CD8-positive, alpha-beta memory T cell (primary cell): ENCODE data around the gene TDRD12. TPM values are rescaled to one million over a fixed set of nuclear protein-coding genes. Genes with fewer than 3 reads are reported as not detected.
"Not testable (repeated sequence)": the region's sequence is repeated elsewhere in the genome, so short reads cannot be mapped to it uniquely, and the experiment has no call there.

Experiments used
- CTCF ChIA-PET: fragments of 350-600 bp; sonication (Branson Sonifier 250); formaldehyde crosslinking; loops from one replicate; lab custom pipeline; 2021; ENCODE audit warnings: antibody characterized with exemption; lab: Charles Lee
- POLR2A ChIA-PET: fragments of 350-600 bp; sonication (Branson Sonifier 250); formaldehyde crosslinking; loops from one replicate; lab custom pipeline; 2021; ENCODE audit warnings: antibody characterized with exemption; lab: Charles Lee
- DNase-seq, 5 donors: peaks; one replicate each; pipeline versions ENCODE4 v3.0.0 to v3.0.0-alpha.2; 2020 to 2022; ENCODE audit warnings: mixed read lengths in 1 of 5
- H3K27ac ChIP-seq: one replicate; pipeline ENCODE4 v1.7.0; 2013; ENCODE audit warnings: low read depth, mild to moderate bottlenecking, low read length, moderate library complexity
- H3K27me3 ChIP-seq: 2 replicates; pipeline ENCODE4 v1.7.0; 2013; ENCODE audit warnings: low read length, mild to moderate bottlenecking; ENCODE audit not compliant: insufficient read depth, poor library complexity, severe bottlenecking
- H3K36me3 ChIP-seq: 2 replicates; pipeline ENCODE4 v1.7.0; 2013; ENCODE audit warnings: mild to moderate bottlenecking, low read length, moderate library complexity; ENCODE audit not compliant: insufficient read depth
- H3K4me1 ChIP-seq: 2 replicates; pipeline ENCODE4 v1.7.0; 2013; ENCODE audit warnings: mild to moderate bottlenecking, low read length, moderate library complexity; ENCODE audit not compliant: insufficient read depth
- H3K4me3 ChIP-seq: 2 replicates; pipeline ENCODE4 v1.7.0; 2013; ENCODE audit warnings: mild to moderate bottlenecking, low read length
- H3K9me3 ChIP-seq: 2 replicates; pipeline ENCODE4 v1.7.0; 2013; ENCODE audit warnings: mild to moderate bottlenecking, low read length
- H3K27ac Mint-ChIP-seq, 8 donors: one replicate each; pipeline ENCODE4 v1.8.0; 2020 to 2021; ENCODE audit warnings: mixed read lengths in 8 of 8, mild to moderate bottlenecking in 6 of 8, inconsistent platforms in 3 of 8, moderate library complexity in 3 of 8
- H3K27me3 Mint-ChIP-seq, 2 donors: one replicate each; pipeline ENCODE4 v1.8.0; 2020 to 2021; ENCODE audit warnings: mixed read lengths in 2 of 2, mild to moderate bottlenecking in 1 of 2, moderate library complexity in 1 of 2
- H3K36me3 Mint-ChIP-seq, 3 donors: one replicate each; pipeline ENCODE4 v1.8.0; 2020 to 2021; ENCODE audit warnings: mixed read lengths in 3 of 3, inconsistent platforms in 1 of 3, mild to moderate bottlenecking in 1 of 3
- H3K4me1 Mint-ChIP-seq, 3 donors: one replicate each; pipeline ENCODE4 v1.8.0; 2020 to 2021; ENCODE audit warnings: mixed read lengths in 3 of 3, inconsistent platforms in 1 of 3, mild to moderate bottlenecking in 1 of 3
- H3K4me3 Mint-ChIP-seq, 7 donors: one replicate each; pipeline ENCODE4 v1.8.0; 2020 to 2021; ENCODE audit warnings: mixed read lengths in 7 of 7, mild to moderate bottlenecking in 6 of 7, moderate library complexity in 4 of 7, inconsistent platforms in 2 of 7
- H3K9me3 Mint-ChIP-seq, 5 donors: one replicate each; pipeline ENCODE4 v1.8.0; 2020 to 2022; ENCODE audit warnings: mixed read lengths in 5 of 5, mild to moderate bottlenecking in 3 of 5, moderate library complexity in 2 of 5, inconsistent platforms in 1 of 5
- polyA plus RNA-seq: library from polyadenylated mRNA; unstranded; fragments of 300-500 nt; fragmentation: Illumina TruSeq; gene quantifications from one replicate; pipeline ENCODE4 v1.2.3, GENCODE V29; 2021
- total RNA-seq, 2 experiments: library from RNA; stranded (reverse); gene quantifications; one replicate each; pipeline ENCODE4 v1.2.3, GENCODE V29; 2021

Gene TDRD12
- total and polyA plus RNA-seq, 3 experiments from 2014 or later: 0.15 to 0.21 (median 0.20) TPM

GRCh38 chr19:32687681-32688080 is 31.9 kb upstream of the TDRD12 start:
- Mint-ChIP-seq H3K27ac (no peak overlapping the region), H3K4me3 (no peak overlapping the region), H3K9me3 (no peaks in the 10 kb centered on the region), H3K27me3 (no peaks in the 10 kb centered on the region), H3K36me3 (peaks cover 0 to 3% (median 2%) of the 10 kb centered on the region in 3 donors), H3K4me1 (peaks cover 13 to 21% (median 15%) of the 10 kb centered on the region in 3 donors)
- Histone ChIP-seq H3K4me3 (no peak overlapping the region), H3K9me3 (no peaks in the 10 kb centered on the region), H3K36me3 (no peaks in the 10 kb centered on the region), H3K27me3 (no peaks in the 10 kb centered on the region), H3K27ac (no peak overlapping the region), H3K4me1 (peaks cover 19% of the 10 kb centered on the region)
- CTCF ChIA-PET: no interaction called here
- POLR2A ChIA-PET: interaction anchor here (1.0 kb wide), 1 partner anchor 13 kb away, joined by 3 read pairs; the partner anchor contains the start of gene ANKRD27
- no peak for DNase-seq

GRCh38 chr19:32688311-32688710 is 31.3 kb upstream of the TDRD12 start:
- POLR2A ChIA-PET: interaction anchor here (1.0 kb wide), 1 partner anchor 13 kb away, joined by 3 read pairs; the partner anchor contains the start of gene ANKRD27
- no peaks in the 10 kb centered on the region for H3K27me3 Mint-ChIP-seq

GRCh38 chr19:32691291-32691951 is 28.1 kb upstream of the TDRD12 start, which contains the start of gene NUDT19:
Gene NUDT19 (plus strand): TSS chr19:32691821. CDS start chr19:32691961, 140 bp downstream.
- Histone ChIP-seq H3K4me1 (peaks cover 42% of the 10 kb centered on the region), H3K27ac (peak within 1 kb of the TSS; percentile 77), H3K27me3 (no peaks in the 10 kb centered on the region), H3K4me3 (peak within 1 kb of the TSS; percentile 76), H3K36me3 (no peaks in the 10 kb centered on the region), H3K9me3 (no peaks in the 10 kb centered on the region)
- POLR2A ChIA-PET: interaction anchor here (0.8 to 1.4 kb wide), 4 partner anchors 10 to 485 kb away, joined by 4 to 25 read pairs (median 5); partner anchors contain the start of genes ANKRD27 and RGS9BP
- Mint-ChIP-seq H3K9me3 (no peaks in the 10 kb centered on the region), H3K4me1 (peaks cover 47 to 57% (median 52%) of the 10 kb centered on the region in 3 donors), H3K36me3 (peaks cover 0 to 30% (median 3%) of the 10 kb centered on the region in 3 donors), H3K4me3 (peak within 1 kb of the TSS; percentile 88 to 97 (median 95)), H3K27ac (peak within 1 kb of the TSS; percentile 87 to 100 (median 97)), H3K27me3 (no peaks in the 10 kb centered on the region)
- CTCF ChIA-PET: interaction anchor here (0.6 to 1.4 kb wide), 4 partner anchors 9 to 96 kb away, joined by 3 to 5 read pairs (median 4); no protein-coding TSS in a partner anchor
- DNase-seq: peak; percentile 50 to 85 (median 67)

More at GRCh38 chr19:32688311-32688710, 31.3 kb upstream of the TDRD12 start:
- CTCF ChIA-PET: no interaction called here
- Histone ChIP-seq H3K4me3 (no peak overlapping the region), H3K27ac (no peak overlapping the region), H3K27me3 (no peaks in the 10 kb centered on the region), H3K4me1 (peaks cover 25% of the 10 kb centered on the region), H3K9me3 (no peaks in the 10 kb centered on the region), H3K36me3 (no peaks in the 10 kb centered on the region)
- Mint-ChIP-seq H3K4me3 (no peak overlapping the region), H3K27ac (no peak overlapping the region), H3K36me3 (peaks cover 0 to 9% (median 3%) of the 10 kb centered on the region in 3 donors), H3K9me3 (no peaks in the 10 kb centered on the region), H3K4me1 (peaks cover 19 to 27% (median 21%) of the 10 kb centered on the region in 3 donors)
- DNase-seq: no peak

GRCh38 chr19:32691952-32692726 is 27.4 kb upstream of the TDRD12 start:
- ChIA-PET CTCF (interaction anchor here (1.0 to 1.4 kb wide), 3 partner anchors 10 to 92 kb away, joined by 3 to 5 read pairs (median 4); no protein-coding TSS in a partner anchor), POLR2A (interaction anchor here (0.8 to 1.8 kb wide), 6 partner anchors 10 to 485 kb away, joined by 4 to 25 read pairs (median 6); partner anchors contain the start of genes ANKRD27 and RGS9BP)
- Histone ChIP-seq H3K4me1 (peaks cover 42% of the 10 kb centered on the region), H3K9me3 (no peaks in the 10 kb centered on the region), H3K27me3 (no peaks in the 10 kb centered on the region), H3K27ac (peak overlapping the region; percentile 77), H3K36me3 (no peaks in the 10 kb centered on the region), H3K4me3 (peak overlapping the region; percentile 76)
- Mint-ChIP-seq H3K27me3 (no peaks in the 10 kb centered on the region), H3K4me1 (peaks cover 47 to 64% (median 60%) of the 10 kb centered on the region in 3 donors), H3K9me3 (no peaks in the 10 kb centered on the region), H3K4me3 (peak overlapping the region; percentile 88 to 97 (median 95)), H3K27ac (peak overlapping the region; percentile 87 to 100 (median 97)), H3K36me3 (peaks cover 0 to 37% (median 3%) of the 10 kb centered on the region in 3 donors)
- DNase-seq: peak; percentile 37 to 68 (median 55)

- CTCF ChIA-PET: no interaction called here
- H3K27ac Mint-ChIP-seq: peak overlapping the region; percentile 87 to 100 (median 97)
- H3K4me3 Mint-ChIP-seq: peak overlapping the region; percentile 88 to 97 (median 95)
- peak overlapping the region; percentile 76 for H3K4me3 ChIP-seq
- peaks cover 51 to 70% (median 65%) of the 10 kb centered on the region in 3 donors for H3K4me1 Mint-ChIP-seq
- H3K27me3 ChIP-seq: no peaks in the 10 kb centered on the region
- H3K27me3 Mint-ChIP-seq: no peaks in the 10 kb centered on the region
- H3K36me3 Mint-ChIP-seq: peaks cover 0 to 42% (median 3%) of the 10 kb centered on the region in 3 donors
- H3K36me3 ChIP-seq: no peaks in the 10 kb centered on the region
- H3K4me1 ChIP-seq: peaks cover 42% of the 10 kb centered on the region
- H3K9me3 ChIP-seq: no peaks in the 10 kb centered on the region
- H3K9me3 Mint-ChIP-seq: no peaks in the 10 kb centered on the region
- POLR2A ChIA-PET: interaction anchor here (1.5 to 1.8 kb wide), 2 partner anchors 17 to 18 kb away, joined by 5 to 7 read pairs; partner anchors contain the start of genes ANKRD27 and RGS9BP
- DNase-seq: peak in 2 of 5 donors; percentile 2 to 16
- H3K27ac ChIP-seq: peak overlapping the region; percentile 77
Observed at GRCh38 chr19:32692727-32693061, 26.9 kb upstream of the TDRD12 start.

- ChIA-PET POLR2A (interaction anchor here (0.7 to 1.8 kb wide), 3 partner anchors 13 to 19 kb away, joined by 3 to 7 read pairs (median 5); partner anchors contain the start of genes ANKRD27 and RGS9BP), CTCF (interaction anchor here (1.2 kb wide), 1 partner anchor 94 kb away, joined by 3 read pairs; no protein-coding TSS in a partner anchor)
- not testable (repeated sequence) for H3K9me3 ChIP-seq, H3K9me3 Mint-ChIP-seq, H3K36me3 ChIP-seq, H3K27me3 ChIP-seq, H3K27me3 Mint-ChIP-seq
- Mint-ChIP-seq H3K27ac (peak overlapping the region; percentile 87 to 100 (median 97)), H3K4me3 (peak overlapping the region; percentile 88 to 97 (median 95)), H3K4me1 (peaks cover 58 to 77% (median 72%) of the 10 kb centered on the region in 3 donors), H3K36me3 (peaks cover 0 to 50% (median 7%) of the 10 kb centered on the region in 3 donors)
- H3K27ac ChIP-seq: peak overlapping the region; percentile 77
- peaks cover 42% of the 10 kb centered on the region for H3K4me1 ChIP-seq
- peak overlapping the region; percentile 76 for H3K4me3 ChIP-seq
- DNase-seq: peak; percentile 6 to 70 (median 61)
Observed at GRCh38 chr19:32693151-32694108, 26.1 kb upstream of the TDRD12 start.
